ENCODE results near the gene KAT2A.

DNA sequence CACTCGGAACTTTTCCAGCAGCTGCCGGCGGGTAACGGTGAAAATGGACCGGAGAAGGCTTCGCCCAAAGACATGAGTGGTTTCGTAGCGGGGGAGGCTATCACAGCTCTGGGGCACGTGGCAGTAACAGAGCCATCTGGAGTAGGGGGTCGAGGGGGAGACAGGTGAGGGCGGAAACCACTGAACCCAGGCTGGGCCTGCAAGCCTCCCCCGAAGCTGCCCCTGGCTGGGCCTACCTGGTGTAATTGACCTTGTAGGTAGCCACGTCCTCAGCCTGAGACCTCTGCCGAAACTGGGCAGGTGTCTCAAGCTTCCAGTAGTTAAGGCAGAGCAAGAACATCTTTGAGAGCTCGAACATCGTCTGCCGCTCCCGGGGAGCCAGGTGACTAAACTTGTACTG lies 1.9 kb downstream of the KAT2A start:
- TF ChIP-seq, protein P1, sequence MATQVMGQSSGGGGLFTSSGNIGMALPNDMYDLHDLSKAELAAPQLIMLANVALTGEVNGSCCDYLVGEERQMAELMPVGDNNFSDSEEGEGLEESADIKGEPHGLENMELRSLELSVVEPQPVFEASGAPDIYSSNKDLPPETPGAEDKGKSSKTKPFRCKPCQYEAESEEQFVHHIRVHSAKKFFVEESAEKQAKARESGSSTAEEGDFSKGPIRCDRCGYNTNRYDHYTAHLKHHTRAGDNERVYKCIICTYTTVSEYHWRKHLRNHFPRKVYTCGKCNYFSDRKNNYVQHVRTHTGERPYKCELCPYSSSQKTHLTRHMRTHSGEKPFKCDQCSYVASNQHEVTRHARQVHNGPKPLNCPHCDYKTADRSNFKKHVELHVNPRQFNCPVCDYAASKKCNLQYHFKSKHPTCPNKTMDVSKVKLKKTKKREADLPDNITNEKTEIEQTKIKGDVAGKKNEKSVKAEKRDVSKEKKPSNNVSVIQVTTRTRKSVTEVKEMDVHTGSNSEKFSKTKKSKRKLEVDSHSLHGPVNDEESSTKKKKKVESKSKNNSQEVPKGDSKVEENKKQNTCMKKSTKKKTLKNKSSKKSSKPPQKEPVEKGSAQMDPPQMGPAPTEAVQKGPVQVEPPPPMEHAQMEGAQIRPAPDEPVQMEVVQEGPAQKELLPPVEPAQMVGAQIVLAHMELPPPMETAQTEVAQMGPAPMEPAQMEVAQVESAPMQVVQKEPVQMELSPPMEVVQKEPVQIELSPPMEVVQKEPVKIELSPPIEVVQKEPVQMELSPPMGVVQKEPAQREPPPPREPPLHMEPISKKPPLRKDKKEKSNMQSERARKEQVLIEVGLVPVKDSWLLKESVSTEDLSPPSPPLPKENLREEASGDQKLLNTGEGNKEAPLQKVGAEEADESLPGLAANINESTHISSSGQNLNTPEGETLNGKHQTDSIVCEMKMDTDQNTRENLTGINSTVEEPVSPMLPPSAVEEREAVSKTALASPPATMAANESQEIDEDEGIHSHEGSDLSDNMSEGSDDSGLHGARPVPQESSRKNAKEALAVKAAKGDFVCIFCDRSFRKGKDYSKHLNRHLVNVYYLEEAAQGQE (IDR thresholded peaks at IDR 0.05; ENCODE audit: insufficient read depth in 1 of 2, low read depth in 2 of 2, low read length in 2 of 2) = no peak
- TF ChIP-seq POLR2AphosphoS5 (IDR thresholded peaks at IDR 0.05; ENCODE audit: low read depth, low read length) (no peak), SIN3A (IDR thresholded peaks at IDR 0.05; ENCODE audit: borderline replicate concordance, insufficient read depth, low read length) (no peak), TAF1 (IDR thresholded peaks at IDR 0.05; ENCODE audit: borderline replicate concordance, insufficient read depth, low read length) (no peak), FOXP2 (optimal IDR thresholded peaks at IDR 0.05; ENCODE audit: borderline replicate concordance, extremely low read depth, extremely low read length, insufficient read depth) (no peak)
